Nephron progenitor cell (in vitro differentiated cells): ENCODE measurements around the gene TRAF3IP3.
"Not testable (repeated sequence)": the region's sequence is repeated elsewhere in the genome, so short reads cannot be mapped to it uniquely, and the experiment has no call there.

Source experiments
- DNase-seq: peaks from one replicate; pipeline ENCODE4 v3.0.0; 2021
- H3K27ac Mint-ChIP-seq: 2 replicates; pipeline ENCODE4 v1.8.0; 2021; ENCODE audit warnings: mild to moderate bottlenecking, moderate library complexity, mixed read lengths
- H3K27me3 Mint-ChIP-seq: 2 replicates; pipeline ENCODE4 v1.8.0; 2021; ENCODE audit warnings: mild to moderate bottlenecking, low read depth, mixed read lengths; ENCODE audit not compliant: poor library complexity
- H3K36me3 Mint-ChIP-seq: 2 replicates; pipeline ENCODE4 v1.8.0; 2021; ENCODE audit warnings: low read depth, mixed read lengths
- H3K4me1 Mint-ChIP-seq: 2 replicates; pipeline ENCODE4 v1.8.0; 2021; ENCODE audit warnings: mixed read lengths
- H3K4me3 Mint-ChIP-seq: 2 replicates; pipeline ENCODE4 v1.8.0; 2021; ENCODE audit warnings: mild to moderate bottlenecking, moderate library complexity, mixed read lengths
- H3K9me3 Mint-ChIP-seq: 2 replicates; pipeline ENCODE4 v1.8.0; 2021; ENCODE audit warnings: mild to moderate bottlenecking, moderate library complexity, mixed read lengths
- CTCF ChIP-seq: fragments of 200-600 bp; sonication (generic); IDR thresholded peaks from 2 replicates; pipeline ENCODE4 v1.5.0; 2021; ENCODE audit warnings: antibody characterized with exemption

TRAF3IP3 gene

GRCh38 chr1:209787551-209787950 is 31.7 kb downstream of the TRAF3IP3 start:
- peaks cover 17% of the 10 kb centered on the region for H3K4me1 Mint-ChIP-seq
- H3K4me3 Mint-ChIP-seq: no peak overlapping the region
- no peak overlapping the region for H3K27ac Mint-ChIP-seq
- peaks cover 82% of the 10 kb centered on the region for H3K27me3 Mint-ChIP-seq
- no peak for TF ChIP-seq CTCF
- peaks cover 15% of the 10 kb centered on the region for H3K9me3 Mint-ChIP-seq
- DNase-seq: no peak
- peaks cover 13% of the 10 kb centered on the region for H3K36me3 Mint-ChIP-seq

- Mint-ChIP-seq H3K27ac (no peak overlapping the region), H3K9me3 (peaks cover 15% of the 10 kb centered on the region), H3K4me3 (no peak overlapping the region), H3K4me1 (peaks cover 6% of the 10 kb centered on the region), H3K36me3 (peaks cover 9% of the 10 kb centered on the region), H3K27me3 (peaks cover 89% of the 10 kb centered on the region)
- no peak for TF ChIP-seq CTCF
- no peak for DNase-seq
Observed at GRCh38 chr1:209789245-209789644, 33.4 kb downstream of the TRAF3IP3 start.

- no peak for TF ChIP-seq CTCF
- no peaks in the 10 kb centered on the region for H3K4me1 Mint-ChIP-seq
- H3K27ac Mint-ChIP-seq: no peak overlapping the region
- no peak for DNase-seq
- H3K9me3 Mint-ChIP-seq: peaks cover 5% of the 10 kb centered on the region
- H3K27me3 Mint-ChIP-seq: peaks cover 81% of the 10 kb centered on the region
- H3K36me3 Mint-ChIP-seq: peaks cover under 1% of the 10 kb centered on the region
- H3K4me3 Mint-ChIP-seq: no peak overlapping the region
Observed at GRCh38 chr1:209790286-209791193, 34.7 kb downstream of the TRAF3IP3 start.

- TF ChIP-seq CTCF: no peak
- no peaks in the 10 kb centered on the region for H3K4me1 Mint-ChIP-seq
- H3K36me3 Mint-ChIP-seq: no peaks in the 10 kb centered on the region
- H3K27ac Mint-ChIP-seq: no peak overlapping the region
- no peak overlapping the region for H3K4me3 Mint-ChIP-seq
- peaks cover 71% of the 10 kb centered on the region for H3K27me3 Mint-ChIP-seq
- H3K9me3 Mint-ChIP-seq: no peaks in the 10 kb centered on the region
- no peak for DNase-seq
Observed at GRCh38 chr1:209791920-209792319, 36.1 kb downstream of the TRAF3IP3 start.

GRCh38 chr1:209793711-209794110 is 37.9 kb downstream of the TRAF3IP3 start:
- not testable (repeated sequence) for H3K4me3 Mint-ChIP-seq, H3K36me3 Mint-ChIP-seq, DNase-seq, H3K9me3 Mint-ChIP-seq, H3K27ac Mint-ChIP-seq, H3K4me1 Mint-ChIP-seq
- H3K27me3 Mint-ChIP-seq: peaks cover 62% of the 10 kb centered on the region

- no peaks in the 10 kb centered on the region for H3K4me1 Mint-ChIP-seq
- peaks cover 56% of the 10 kb centered on the region for H3K27me3 Mint-ChIP-seq
- no peak overlapping the region for H3K27ac Mint-ChIP-seq
- TF ChIP-seq CTCF: no peak
- no peak overlapping the region for H3K4me3 Mint-ChIP-seq
- no peak for DNase-seq
- no peaks in the 10 kb centered on the region for H3K36me3 Mint-ChIP-seq
- no peaks in the 10 kb centered on the region for H3K9me3 Mint-ChIP-seq
Observed at GRCh38 chr1:209797978-209798639, 42.3 kb downstream of the TRAF3IP3 start.
